ENCODE results near the gene FAT2.

DNA sequence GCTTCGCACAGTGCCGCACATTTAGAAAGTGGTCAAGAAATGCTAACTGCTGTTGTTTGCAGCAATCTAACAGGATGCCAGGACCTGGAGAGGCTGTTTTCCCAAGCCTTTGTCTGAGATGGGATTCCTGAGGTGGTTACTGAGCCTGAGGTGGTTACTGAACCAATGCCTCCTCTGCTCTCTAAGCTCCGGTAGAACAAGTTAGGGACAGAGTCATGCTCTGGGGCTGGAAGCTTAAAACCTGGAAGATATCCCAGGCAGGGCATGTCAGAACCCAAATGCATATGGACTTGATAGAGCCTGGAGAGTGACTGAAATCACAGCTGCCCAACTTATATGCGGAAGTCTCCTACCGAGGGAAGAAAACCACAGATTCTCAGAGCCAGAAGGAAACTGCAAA lies 46.5 kb upstream of the FAT2 start:
- no peak for TF ChIP-seq CBX2 (IDR thresholded peaks at IDR 0.05; ENCODE audit: borderline replicate concordance, low read depth)
- TF ChIP-seq, protein P1, sequence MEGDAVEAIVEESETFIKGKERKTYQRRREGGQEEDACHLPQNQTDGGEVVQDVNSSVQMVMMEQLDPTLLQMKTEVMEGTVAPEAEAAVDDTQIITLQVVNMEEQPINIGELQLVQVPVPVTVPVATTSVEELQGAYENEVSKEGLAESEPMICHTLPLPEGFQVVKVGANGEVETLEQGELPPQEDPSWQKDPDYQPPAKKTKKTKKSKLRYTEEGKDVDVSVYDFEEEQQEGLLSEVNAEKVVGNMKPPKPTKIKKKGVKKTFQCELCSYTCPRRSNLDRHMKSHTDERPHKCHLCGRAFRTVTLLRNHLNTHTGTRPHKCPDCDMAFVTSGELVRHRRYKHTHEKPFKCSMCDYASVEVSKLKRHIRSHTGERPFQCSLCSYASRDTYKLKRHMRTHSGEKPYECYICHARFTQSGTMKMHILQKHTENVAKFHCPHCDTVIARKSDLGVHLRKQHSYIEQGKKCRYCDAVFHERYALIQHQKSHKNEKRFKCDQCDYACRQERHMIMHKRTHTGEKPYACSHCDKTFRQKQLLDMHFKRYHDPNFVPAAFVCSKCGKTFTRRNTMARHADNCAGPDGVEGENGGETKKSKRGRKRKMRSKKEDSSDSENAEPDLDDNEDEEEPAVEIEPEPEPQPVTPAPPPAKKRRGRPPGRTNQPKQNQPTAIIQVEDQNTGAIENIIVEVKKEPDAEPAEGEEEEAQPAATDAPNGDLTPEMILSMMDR (IDR thresholded peaks at IDR 0.05): no peak

Measured in A549 (cell line).